Right kidney (tissue), 1 donor: ENCODE measurements around the gene ABHD12.

Experiments used
- DNase-seq: peaks from one replicate; pipeline ENCODE4 v3.0.0-alpha.2; 2016

The ABHD12 gene

DNA sequence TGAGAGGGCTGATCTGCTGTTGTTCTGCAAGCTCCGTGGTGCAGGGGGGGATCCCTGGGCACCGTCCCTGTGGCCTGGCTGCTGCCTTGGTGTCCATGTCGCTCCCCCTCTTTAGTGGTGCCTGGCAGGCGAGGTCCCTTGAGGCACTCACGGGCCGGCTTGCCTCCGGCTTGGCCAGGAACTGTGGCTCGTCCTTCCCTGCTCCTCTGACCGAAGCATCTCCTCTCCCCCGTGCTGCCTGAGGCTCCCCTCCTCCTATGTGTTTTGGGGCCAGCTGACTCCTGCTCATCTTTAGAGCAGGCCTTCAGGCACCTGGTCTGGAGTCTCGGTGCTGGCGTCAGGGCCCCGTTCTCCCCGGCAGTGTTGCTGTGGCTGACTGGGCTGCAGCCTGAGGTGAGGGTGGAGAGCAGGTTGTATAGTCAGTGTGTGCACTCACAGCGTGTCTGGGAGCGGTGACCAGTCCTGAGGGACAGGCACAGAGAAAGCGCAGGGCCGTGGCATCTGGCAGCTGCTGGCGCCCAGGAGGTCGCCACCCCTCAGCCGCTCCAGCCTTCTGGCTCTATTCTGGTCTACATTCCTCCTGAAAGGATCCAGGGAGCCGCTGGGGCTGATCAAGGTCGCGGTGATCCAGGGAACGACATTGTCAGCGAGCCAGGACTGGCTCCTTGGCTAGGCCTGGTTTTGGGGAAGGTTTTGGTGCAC, 99.1 kb downstream of the ABHD12 start:
- no peak for DNase-seq

DNA sequence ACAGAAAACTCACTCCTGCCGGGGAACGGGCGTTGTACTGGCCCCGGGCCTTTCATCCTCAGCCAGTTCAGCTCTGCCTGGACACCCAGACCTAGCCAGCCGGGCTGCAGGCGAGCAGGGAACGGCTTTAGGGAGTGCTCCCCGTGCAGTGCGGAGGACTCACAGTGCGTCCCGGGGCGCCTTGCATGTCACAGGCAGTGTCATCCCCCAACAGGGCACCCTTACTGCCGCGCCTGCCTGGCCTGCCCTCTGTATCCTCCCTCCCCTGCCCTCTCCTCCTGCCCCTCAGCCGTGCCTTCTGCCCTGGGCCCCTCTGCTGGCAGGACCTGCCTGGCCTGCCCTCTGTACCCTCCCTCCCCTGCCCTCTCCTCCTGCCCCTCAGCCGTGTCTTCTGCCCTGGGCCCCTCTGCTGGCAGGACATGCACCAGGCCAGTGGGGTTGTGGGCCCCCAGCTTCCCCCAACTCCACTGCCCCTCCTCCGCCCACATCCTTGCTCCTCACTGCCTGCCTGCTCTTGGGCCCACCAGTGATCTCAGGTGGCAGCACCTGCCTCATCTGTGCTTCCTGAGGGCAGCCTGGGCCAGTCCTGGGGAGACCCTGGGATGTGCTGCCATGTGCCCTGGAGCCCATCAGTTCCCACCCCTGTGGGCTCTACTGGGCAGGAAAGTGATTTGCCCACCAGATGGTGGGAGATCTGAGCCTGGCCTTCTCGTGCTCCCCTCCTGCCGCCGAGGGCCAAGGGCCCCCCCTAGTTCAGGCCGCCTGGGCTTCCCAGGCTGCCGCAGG, 99.8 kb downstream of the ABHD12 start:
- no peak for DNase-seq

GRCh38 chr20:25289886-25290597, 100.6 kb downstream of the ABHD12 start:
- DNase-seq = no peak

GRCh38 chr20:25288291-25289181, 102.1 kb downstream of the ABHD12 start:
- no peak for DNase-seq

- DNase-seq = no peak
Observed at GRCh38 chr20:25287631-25288290, 102.9 kb downstream of the ABHD12 start.

- no peak for DNase-seq
Observed at GRCh38 chr20:25286917-25287316, 103.7 kb downstream of the ABHD12 start.

- no peak for DNase-seq
Observed at GRCh38 chr20:25285856-25286798, 104.5 kb downstream of the ABHD12 start.

DNA sequence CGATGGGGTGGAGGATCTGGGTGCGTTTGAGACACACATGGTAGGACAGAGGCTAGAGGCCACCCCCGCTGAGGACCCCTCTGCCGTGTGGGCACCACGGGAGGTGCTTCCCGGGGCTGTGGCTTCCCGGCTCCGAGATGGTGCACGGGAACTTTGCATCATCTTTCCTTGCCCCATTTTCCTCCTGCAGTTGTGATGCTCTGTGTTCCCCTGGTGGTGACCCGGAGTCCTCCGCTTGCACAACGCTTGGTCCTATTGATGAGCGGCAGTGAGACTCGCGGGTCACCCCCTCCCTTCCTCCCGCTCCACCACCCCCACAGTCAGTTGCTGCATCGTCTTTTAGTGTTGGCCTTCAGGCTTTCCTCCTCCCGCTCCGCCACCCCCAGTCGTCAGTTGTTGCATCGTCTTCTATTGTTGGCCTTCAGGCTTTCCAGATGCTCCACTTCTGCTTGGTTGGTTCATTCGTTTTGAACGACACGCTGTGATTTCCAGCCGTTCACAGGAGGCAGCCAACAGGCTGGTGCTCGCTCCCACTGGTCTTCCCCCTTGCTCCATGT, 105.5 kb downstream of the ABHD12 start:
- DNase-seq = no peak

DNA sequence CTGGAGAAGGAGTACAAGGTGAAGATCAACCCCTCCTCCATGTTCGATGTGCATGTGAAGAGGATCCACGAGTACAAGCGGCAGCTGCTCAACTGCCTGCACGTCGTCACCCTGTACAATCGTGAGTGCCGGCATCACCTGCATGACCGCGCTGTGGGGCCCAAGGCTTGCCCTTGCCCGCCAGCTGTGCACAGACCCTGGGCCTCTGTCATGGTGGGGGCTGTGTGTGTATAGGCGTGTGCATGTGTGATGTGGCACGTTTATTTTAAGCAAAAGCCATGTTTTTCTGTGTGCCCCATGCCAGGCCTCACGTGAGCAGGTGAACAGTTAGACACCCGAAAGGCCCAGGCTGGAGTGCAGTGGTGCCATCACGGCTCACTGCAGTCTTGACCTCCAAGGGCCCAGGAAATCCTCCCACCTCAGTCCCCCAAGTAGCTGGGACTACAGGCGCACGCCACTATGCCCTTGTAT, 106.5 kb downstream of the ABHD12 start:
- DNase-seq = no peak

- DNase-seq = no peak
Observed at GRCh38 chr20:25283221-25283951, 107.2 kb downstream of the ABHD12 start.

GRCh38 chr20:25282796-25283195, 107.8 kb downstream of the ABHD12 start:
- no peak for DNase-seq

DNA sequence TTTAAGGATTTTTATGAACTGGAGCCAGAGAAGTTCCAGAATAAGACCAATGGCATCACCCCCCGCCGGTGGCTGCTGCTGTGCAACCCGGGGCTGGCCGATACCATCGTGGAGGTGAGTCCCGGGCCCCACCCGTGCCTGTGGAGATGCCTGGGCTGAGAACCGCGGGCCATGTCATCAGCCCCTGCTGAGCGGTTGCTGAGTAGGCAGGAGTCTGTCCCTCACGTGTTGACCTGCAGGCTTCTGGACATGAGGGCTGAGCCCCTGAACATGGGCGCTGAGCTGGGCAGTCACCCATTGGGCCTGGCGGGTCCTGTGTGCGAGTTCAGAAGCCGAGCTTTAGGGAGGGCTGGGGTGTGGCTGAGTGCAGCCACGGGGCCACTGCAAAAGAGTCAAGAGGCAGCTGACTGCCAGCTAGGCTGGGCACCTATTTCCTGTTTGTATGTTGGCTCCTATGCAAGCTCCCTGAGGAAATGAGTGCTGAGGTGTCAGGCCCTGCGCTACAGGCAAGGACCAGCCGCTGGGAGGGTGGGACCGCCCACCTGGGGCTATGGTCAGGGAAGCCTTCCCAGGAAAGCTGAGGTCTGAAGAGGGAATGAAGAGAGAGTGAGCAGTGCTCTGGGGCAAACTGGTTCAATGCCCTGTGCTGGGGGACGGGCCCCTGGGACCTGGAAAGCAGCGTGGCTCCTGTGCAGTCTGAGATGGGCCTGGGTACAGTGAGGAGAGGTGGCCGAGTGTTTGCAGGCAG, 108.4 kb downstream of the ABHD12 start:
- DNase-seq = no peak

- no peak for DNase-seq
Observed at GRCh38 chr20:25281541-25281991, 109.1 kb downstream of the ABHD12 start.

- DNase-seq = no peak
Observed at GRCh38 chr20:25280574-25281535, 109.8 kb downstream of the ABHD12 start.

DNA sequence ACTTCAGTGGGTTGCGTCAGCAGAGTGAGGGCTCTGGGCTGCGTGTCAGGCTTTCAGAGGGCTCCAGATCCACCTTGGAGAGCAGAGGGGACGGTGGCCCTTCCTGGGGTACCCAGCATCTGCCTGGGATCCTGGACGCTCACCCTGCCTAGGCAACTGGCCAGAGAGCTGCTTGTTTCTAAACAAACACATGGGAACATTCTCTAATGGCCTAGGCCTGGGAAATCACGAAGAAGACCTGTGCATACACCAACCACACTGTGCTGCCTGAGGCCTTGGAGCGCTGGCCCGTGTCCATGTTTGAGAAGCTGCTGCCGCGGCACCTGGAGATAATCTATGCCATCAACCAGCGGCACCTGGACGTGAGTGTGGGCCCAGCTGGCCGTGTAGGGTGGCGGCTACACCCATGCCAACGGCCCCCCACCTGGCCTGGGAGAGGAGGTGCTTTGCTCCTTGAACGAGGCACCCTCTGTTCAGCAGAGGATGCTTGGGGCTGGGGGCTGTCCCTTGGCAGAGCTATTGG, 110.5 kb downstream of the ABHD12 start:
- DNase-seq = no peak

- DNase-seq = no peak
Observed at GRCh38 chr20:25279403-25279802, 111.2 kb downstream of the ABHD12 start.
